ENCODE results near the gene HNRNPL.
"Not testable (repeated sequence)": the region's sequence is repeated elsewhere in the genome, so short reads cannot be mapped to it uniquely, and the experiment has no call there.

HNRNPL gene

DNA sequence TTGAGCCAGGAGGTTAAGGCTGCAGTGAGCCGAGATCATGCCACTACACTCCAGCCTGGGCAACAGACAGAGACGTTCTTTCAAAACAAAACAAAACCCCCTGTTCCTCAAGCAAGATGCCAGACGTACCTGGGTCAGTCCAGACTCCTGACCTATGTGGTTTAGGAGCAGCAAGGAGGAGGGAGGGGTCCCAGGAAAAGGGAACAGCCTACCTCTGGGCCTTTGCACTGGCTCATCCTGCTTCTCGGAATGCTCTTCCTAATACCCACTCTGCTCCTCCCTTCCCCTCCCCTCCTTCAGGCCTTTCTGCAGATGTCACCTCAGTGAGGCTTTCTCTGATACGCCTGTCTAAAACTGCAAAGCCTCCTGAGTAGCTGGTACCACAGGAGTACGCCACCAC, 18.8 kb upstream of the HNRNPL start:
- H3K27ac ChIP-seq, result no peak overlapping the region
- TF ChIP-seq ZFX (IDR thresholded peaks at IDR 0.05), result no peak
- TF ChIP-seq, protein P1, sequence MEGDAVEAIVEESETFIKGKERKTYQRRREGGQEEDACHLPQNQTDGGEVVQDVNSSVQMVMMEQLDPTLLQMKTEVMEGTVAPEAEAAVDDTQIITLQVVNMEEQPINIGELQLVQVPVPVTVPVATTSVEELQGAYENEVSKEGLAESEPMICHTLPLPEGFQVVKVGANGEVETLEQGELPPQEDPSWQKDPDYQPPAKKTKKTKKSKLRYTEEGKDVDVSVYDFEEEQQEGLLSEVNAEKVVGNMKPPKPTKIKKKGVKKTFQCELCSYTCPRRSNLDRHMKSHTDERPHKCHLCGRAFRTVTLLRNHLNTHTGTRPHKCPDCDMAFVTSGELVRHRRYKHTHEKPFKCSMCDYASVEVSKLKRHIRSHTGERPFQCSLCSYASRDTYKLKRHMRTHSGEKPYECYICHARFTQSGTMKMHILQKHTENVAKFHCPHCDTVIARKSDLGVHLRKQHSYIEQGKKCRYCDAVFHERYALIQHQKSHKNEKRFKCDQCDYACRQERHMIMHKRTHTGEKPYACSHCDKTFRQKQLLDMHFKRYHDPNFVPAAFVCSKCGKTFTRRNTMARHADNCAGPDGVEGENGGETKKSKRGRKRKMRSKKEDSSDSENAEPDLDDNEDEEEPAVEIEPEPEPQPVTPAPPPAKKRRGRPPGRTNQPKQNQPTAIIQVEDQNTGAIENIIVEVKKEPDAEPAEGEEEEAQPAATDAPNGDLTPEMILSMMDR (conservative IDR thresholded peaks at IDR 0.05), result no peak

DNA sequence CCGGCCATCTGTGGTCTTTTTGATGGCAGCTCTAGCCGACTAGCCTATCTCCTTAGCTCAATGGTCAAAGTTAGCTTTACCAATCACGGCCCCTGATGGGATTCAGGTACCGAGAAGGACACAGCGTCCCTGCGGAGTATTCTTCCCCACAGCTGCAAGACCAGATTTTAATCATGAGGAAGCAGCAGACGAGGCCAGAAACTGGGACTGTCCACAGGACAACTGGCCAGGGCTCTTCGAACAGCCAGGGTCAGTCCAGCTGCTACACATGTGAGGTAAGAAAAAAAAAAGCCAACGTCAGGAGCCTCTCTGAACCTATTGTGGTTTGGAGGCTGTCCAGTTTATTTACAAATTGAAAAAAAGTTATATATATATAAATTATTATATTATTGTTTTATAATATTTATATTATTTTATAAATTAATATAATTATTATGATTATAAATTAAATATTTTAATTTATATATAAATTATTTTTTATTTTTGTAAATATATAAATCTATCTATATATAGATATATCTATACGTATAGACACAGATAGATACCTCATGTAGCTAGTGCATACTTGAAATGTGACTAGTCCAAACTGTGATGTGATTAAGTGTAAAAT, 17.5 kb upstream of the HNRNPL start:
- H3K27ac ChIP-seq, result no peak overlapping the region
- TF ChIP-seq, protein P1 (conservative IDR thresholded peaks at IDR 0.05), result no peak
- no peak for TF ChIP-seq ZFX (IDR thresholded peaks at IDR 0.05)

DNA sequence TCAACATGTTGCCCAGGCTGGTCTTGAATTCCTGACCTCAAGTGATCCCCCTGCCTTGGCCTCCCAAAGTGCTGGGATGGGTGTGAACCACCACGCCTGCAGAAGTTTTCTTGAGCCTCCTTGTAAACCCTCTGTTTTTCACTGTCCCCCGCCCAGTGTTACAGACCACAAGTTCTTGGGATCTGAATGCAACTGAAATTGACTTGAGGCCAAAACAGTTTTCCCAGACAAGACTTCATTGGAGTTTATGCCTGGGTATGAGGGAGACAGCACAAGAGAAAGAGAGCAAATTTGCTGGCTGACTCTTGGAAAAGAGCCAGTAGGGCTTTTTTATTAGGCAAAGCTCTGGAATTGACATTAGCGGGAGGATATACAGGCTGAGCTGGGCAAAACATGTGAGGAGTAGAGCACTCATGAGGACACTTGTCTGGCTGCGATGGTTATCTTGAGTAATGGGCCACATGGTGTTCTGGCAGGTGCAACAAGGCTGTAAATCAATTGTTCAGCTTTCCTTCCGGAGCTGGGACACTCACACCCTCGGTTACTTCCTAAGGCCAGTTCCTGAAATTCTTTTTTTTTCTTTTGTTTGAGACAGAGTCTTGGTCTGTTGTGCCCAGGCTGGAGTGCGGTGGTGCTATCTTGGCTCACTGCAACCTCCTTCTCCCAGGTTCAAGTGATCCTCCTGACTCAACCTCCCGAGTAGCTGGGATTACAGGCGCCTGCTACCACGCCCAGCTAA, 12.7 kb upstream of the HNRNPL start:
- peak overlapping the region; percentile 83 for H3K27ac ChIP-seq
- TF ChIP-seq, protein P1 (conservative IDR thresholded peaks at IDR 0.05), result no peak
- TF ChIP-seq ZFX (IDR thresholded peaks at IDR 0.05), result no peak

DNA sequence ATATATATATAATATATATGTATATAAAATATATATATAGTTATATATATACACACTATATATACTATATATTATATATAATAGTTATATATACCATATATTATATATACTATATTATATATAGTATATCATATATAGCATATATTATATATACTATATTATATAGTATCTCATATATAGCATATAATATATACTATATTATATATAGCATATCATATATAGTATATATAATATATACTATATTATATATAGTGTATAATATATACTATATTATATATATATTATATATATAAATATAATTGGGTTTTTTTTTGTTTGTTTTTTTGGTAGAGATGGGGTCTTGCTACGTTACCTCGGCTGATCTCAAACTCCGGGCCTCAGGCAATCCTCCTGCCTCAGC, 11.6 kb upstream of the HNRNPL start:
- peak overlapping the region; percentile 83 for H3K27ac ChIP-seq
- TF ChIP-seq, protein P1 (conservative IDR thresholded peaks at IDR 0.05), result no peak
- no peak for TF ChIP-seq ZFX (IDR thresholded peaks at IDR 0.05)

DNA sequence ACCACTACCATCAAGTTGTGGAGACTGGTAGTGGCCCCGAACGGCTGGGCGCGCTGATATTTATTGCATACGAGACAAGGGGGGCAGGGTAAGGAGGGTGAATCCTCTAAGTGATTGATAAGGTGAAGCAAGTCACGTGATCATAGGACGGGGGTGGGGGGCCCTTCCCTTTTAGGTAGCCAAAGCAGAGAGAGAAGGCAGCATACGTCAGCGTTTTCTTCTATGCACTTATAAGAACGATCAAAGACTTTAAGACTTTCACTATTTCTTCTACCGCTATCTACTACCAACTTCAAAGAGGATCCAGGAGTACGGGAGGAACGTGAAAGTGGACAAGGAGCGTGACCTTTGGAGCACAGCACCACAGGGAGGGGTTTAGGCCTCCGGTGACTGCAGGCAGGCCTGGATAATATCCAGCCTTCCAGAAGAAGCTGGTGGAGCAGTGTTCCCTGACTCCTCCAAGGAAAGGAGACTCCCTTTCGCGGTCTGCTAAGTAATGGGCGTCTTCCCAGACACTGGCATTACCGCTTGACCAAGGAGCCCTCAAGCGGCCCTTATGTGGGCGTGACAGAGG, 9.9 kb upstream of the HNRNPL start:
- H3K27ac ChIP-seq, result not testable (repeated sequence)

- TF ChIP-seq, protein P1 (conservative IDR thresholded peaks at IDR 0.05), result no peak
- no peak for TF ChIP-seq ZFX (IDR thresholded peaks at IDR 0.05)
- no peak overlapping the region for H3K27ac ChIP-seq
Measured at GRCh38 chr19:38856813-38857212, 7.0 kb upstream of the HNRNPL start.

DNA sequence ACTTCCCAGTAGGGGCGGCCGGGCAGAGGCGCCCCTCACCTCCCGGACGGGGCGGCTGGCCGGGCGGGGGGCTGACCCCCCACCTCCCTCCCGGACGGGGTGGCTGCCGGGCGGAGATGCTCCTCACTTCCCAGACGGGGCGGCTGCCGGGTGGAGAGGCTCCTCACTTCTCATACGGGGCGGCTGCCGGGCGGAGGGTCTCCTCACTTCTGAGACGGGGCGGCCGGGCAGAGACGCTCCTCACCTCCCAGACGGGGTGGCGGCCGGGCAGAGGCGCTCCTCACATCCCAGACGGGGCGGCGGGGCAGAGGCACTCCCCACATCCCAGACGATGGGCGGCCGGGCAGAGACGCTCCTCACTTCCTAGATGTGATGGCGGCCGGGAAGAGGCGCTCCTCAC, 6.0 kb upstream of the HNRNPL start:
- H3K27ac ChIP-seq, result not testable (repeated sequence)

DNA sequence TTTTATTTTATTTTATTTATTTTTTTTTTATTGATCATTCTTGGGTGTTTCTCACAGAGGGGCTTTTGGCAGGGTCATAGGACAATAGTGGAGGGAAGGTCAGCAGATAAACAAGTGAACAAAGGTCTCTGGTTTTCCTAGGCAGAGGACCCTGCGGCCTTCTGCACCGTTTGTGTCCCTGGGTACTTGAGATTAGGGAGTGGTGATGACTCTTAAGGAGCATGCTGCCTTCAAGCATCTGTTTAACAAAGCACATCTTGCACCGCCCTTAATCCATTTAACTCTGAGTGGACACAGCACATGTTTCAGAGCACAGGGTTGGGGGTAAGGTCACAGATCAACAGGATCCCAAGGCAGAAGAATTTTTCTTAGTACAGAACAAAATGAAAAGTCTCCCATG, 5.2 kb upstream of the HNRNPL start:
- H3K27ac ChIP-seq, result not testable (repeated sequence)

- TF ChIP-seq, protein P1 (conservative IDR thresholded peaks at IDR 0.05), result no peak
- no peak for TF ChIP-seq ZFX (IDR thresholded peaks at IDR 0.05)
- H3K27ac ChIP-seq, result peak overlapping the region; percentile 92
Measured at GRCh38 chr19:38853214-38853613, 3.4 kb upstream of the HNRNPL start.
